NCI-H1048 (cell line): ENCODE data around the gene ACTL10.

Source experiments
- DNase-seq: peaks from one replicate; lab custom pipeline; 2025; lab: John Stamatoyannopoulos, UW

ACTL10 gene

GRCh38 chr20:33677991-33678702, 11.4 kb downstream of the ACTL10 start:
- no peak for DNase-seq

- DNase-seq, result no peak
Observed at GRCh38 chr20:33679758-33680485, 13.2 kb downstream of the ACTL10 start.

DNA sequence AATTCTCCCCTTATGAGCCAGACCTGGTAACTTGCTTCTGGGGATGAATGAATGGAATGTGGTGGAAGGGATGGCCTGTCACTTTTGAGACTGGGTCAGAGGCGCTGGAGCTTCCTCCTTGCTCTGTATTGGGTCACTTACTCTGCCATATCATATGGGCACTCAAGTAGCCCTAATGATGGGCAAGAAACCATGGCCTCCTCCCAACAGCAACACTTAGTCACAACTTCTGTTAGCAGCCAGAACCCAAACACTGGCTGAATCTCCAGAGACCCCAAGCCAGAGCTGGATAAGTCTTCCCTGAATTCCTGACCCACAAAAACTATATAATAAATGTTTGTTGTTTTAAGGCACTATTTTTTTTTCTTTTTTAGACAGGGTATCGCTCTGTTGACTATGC, 13.9 kb downstream of the ACTL10 start:
- DNase-seq, result no peak

DNA sequence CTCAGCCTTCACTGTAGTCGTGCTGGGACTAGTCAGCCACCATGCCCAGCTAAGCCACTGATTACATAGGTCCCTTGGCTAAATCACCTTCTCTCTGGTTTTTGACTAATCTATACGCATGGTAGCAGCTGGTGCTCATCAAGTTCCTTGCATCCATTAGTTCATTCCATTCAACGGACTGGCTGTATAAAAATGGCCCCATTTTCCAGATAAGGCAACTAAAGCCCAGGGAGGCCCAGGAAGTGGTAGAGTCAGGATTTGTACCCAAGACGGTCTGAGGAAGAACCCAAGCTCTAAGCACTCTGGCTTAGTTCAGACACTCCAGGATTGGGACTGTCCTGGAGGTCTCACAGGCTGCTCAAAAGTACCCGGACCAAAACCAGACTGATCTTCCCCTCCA, 14.5 kb downstream of the ACTL10 start:
- DNase-seq, result no peak

DNA sequence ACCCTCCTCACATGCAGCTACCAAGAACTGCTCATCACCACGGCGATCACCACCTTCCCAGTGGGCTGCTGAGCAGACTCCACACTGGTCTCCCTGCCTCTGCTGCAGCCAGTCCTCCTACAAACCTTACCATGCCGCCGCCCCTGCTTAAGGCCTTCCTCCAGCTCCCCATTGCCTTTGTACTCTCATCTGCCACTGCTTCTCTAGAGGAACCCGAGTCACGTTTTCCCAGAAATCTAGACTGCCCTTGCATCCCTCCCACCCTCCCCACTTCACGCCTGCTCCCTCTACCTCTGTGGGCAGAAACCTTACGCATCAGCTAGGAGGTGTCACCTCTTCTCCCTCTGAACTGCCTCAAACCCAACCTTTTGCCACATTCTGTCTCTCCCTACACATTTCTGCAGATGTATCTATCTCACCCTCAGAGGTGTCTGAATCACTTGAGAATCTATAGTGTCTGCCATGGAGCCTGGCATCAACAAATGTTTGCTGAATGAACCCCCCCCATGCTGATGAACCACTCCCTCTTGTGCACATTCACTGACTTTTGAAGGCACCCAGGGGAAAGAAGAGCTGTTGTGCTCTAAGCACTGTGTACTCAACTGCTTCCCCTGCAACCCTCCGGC, 15.1 kb downstream of the ACTL10 start:
- no peak for DNase-seq

- no peak for DNase-seq
Observed at GRCh38 chr20:33684533-33685327, 18.0 kb downstream of the ACTL10 start.

- no peak for DNase-seq
Observed at GRCh38 chr20:33685328-33686099, 18.8 kb downstream of the ACTL10 start.

DNA sequence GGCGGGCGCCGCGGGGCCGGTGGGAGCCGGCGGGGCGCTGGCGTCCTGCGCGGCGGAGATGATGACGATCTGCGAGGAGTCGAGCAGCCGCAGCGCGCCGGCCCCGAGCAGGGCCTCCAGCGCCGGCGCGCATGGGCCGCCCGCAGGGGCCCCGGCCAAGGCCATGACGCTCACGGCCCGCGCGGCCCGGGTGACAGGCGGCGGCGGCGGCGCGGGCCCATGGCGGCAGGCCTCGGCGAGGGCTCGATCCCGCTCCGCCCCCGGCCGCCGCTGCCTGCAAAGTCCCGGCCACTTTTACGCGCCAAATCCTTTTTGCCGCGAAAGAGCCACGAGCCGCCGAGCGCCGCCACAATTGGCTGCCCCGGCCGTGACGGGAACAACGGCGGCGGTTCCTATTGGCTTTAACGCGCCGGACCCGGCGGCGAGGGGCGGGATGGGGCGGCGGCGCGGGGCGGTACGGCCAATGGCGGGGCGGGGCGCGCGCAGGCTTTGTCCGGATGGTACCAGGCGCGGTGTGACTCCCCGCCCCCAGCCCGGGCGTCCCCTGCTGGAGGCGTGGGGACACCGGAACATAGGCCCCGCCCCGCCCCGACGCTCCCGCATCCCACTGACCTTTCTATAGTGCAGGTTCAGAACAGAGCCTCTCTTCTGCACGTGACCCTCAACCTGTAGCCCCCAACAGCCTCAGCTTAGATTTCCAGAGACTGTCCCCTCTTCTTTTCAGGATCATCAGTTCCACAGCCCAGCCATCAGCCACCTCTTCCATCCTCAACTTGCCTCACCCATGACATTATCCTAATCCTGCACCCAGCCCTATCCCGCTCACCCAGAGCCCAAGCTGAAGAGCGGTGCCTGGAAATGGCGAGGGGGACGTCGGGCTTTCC, 19.6 kb downstream of the ACTL10 start, which contains the start of gene E2F1:
Gene E2F1 (minus strand): TSS at position 286 of the 884 bp plus-strand sequence. CDS start 121 bp downstream, at position 165.
- DNase-seq, result peak; percentile 90

DNA sequence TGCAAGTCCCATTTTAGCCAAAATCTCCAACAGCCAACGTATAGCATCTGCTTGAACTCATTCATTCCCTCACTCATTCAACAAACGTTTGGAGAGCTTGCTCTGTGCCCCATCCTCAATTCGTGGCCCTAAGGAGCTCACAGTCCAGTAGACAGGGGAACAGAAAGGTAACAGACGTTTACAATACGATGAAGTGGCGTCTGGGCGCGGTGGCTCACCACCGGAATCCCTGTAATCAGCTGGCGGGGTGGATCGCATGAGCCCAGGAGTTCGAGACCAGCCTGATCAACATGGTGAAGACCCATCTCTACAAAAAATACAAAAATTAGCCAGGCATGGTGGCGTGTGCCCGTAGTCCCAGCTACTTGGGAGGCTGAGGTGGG, 20.2 kb downstream of the ACTL10 start:
- no peak for DNase-seq

DNA sequence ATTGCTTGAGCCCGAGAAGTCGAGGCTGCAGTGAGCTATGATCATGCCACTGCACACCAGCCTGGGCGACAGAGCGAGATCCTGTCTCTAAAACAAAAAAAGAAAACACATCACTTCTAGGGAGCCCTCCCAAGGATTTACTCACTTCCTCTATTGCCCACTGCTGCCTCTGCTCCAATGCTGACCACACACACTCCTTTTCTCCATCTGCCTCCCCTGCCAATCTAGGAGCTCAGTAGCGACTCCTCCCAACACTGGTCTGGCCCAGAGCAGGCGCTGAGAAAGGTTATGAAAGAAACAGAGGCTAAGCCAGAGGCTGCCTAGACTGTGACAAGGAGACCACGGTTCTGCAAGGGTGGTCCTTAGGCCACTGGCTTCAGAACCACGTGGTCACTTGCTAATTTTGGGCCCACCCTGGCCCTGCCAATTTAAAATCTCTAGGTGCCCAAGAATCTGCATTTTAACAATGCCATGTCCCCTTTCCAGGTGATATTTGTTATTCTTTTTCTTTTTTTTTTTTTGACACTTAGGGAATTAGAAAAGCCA, 20.7 kb downstream of the ACTL10 start:
- DNase-seq, result no peak

DNA sequence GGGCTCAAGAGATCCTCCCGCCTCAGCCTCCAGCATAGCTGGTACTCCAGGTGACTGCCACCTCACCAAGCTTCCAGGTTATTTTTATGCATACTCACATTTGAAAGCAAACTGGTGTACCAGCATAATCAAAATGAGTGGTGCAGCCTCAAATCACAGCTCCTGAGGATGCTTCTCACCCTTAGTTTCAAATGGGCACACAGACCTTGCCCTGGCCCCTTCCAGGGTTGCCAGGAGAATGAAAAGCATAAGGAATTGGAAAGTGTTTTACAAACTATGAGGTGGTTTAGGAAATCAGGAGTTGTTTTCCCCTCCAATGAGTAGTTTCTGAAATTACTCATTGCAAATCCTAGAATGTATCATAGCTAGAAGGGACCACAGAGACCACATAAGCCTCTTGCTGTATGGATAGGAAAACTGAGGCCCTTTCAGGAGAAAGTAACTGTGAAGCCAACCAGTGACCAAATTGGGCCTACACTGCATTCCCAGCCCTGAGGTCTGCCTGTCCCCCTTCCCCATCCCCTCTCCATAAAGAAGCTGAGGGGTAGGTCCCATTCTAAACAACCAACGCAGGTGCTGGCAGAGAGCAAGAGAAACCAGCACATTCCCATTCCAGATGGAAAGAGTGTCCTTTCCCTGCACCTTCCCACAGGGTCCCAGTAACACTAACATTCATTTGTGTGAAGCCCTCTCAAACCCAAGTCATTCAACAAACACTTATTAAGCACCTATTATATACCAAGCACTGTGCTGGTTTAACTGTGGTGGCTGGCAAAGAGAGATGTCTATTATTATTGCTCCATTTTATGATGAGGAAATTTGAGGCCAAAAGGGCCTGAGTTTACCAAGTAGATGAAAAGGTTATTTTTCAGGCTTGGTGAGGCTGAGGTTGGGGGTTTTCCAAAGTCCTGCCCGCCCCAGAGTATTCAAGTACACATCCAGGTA, 21.5 kb downstream of the ACTL10 start:
- DNase-seq, result no peak

DNA sequence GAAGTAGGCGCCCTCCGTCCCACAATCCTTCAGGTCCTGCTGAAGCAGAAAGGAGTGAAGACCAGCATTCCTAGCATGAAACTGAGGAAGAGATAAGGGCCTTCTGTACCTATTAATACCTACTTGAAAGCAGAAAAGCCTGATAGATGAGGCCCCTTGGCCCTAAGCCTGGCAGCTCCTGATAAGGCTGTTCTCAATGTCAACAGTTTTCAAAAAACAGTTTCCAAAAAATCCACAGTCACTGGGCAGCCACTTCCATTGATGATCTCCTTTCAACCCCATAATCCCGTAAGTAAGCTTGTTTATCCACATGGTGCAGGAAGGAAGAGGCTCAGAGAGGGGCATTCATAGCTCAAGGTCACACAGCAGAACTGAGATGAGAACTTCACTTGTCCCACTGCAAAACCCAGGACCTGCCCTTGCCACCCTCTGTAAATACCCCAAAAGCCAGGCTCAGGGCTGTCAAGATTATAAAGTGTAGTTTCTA, 22.2 kb downstream of the ACTL10 start:
- DNase-seq, result no peak

DNA sequence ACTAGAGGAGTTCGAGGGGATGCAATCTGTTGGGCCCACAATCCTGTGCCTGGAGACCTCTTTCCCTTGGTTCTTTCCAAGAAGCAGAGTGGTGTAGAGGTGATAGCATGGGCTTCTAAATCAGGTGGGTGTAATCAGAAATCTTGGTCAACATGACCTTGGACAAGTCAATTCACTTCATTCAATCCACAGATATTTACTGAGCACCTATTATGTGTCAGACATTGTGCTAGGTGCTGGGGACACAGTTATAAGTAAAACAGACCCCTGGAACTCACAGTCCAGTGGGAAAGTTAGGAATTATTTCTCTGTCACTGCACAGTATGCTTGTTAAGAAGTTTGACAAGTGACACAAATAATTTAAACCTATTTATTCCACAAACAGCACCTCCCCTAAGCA, 22.8 kb downstream of the ACTL10 start:
- no peak for DNase-seq

GRCh38 chr20:33689973-33690372, 23.2 kb downstream of the ACTL10 start:
- no peak for DNase-seq

DNA sequence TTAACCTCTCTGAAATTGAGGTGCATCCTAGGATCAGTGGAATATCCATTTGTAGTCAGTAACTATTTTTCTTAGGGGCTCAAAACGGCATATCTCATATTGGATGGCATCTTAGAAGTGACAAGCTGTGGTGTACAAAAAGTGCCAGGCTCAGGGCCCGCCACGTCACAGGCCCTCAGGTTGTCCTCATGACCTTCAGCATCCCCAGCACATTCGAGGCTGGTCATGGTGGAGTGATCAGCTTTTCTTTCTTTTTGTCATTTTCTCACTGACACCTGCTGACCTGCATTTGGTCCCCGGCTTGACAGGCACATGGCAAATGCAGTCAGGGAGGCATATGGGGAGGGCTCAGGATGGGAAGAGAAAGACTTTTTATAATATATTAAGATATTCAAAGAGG, 26.5 kb downstream of the ACTL10 start:
- no peak for DNase-seq

DNA sequence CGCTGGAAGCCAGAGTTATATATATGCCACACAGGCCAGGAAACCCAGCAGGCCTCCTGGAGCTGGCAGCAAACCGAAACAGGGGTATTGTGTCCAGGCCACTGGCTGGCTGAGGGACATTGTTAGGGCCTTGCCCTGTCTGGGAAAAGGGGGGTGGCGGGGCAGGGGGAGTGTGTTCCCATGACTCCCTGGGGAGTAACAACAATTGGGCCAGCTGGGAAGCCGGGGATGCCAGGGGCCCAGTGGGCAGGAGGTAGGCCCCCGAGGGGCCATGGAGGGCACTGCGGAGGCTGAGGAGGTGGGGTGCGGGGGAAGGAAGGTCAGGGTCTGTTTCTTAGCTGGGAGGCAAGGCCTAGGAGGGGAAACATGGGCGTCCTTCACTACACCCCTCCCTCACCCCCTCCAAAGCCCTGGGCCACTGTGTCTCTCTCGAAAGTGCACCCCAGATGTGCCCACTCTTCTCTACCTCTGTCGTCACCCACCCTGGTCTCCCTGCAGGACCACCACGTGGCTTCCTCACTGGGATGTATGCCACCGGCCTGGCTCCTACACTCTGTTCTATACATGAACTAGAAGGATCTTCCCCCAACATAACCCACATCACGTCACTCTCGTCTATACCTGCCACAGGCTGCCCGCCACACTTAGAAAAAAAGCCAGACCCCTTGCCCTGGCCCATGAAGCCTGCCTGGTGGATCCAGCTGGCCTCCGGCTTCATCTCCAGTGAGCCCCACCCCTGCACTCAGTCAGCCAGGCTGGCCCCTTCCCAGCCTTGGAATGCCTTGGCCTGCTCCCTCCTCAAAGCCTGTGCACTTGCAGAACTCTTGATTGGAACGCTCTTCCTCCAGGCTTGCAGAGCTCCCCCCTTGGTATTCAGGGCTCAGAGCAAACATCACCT, 27.2 kb downstream of the ACTL10 start:
- no peak for DNase-seq

- DNase-seq, result no peak
Observed at GRCh38 chr20:33694639-33695012, 27.9 kb downstream of the ACTL10 start.

DNA sequence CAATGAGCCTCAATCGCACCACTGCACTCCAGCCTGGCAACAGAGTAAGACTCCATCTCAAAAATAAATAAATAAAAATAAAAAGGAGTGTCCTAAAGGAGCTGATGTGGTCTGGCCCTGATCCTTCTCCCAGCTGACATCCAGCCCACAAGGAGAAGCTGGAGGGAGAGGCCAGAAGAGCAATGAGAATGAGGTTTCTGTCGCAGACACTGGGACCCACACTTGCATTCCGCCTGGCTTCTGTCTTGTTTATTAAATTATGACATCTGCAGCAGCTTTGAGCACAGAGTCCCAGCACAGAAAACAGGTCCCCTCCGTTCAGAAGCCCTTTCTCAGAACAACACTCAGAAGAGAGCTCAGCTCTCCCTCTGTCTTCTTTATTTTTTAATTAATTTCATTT, 29.7 kb downstream of the ACTL10 start:
- no peak for DNase-seq
